Activated CD4-positive, alpha-beta T cell treated with anti-CD3 and anti-CD28 coated beads, Interleukin-2, Interleukin-4, amounts not matched to agents 100 ng/mL and 50 ng/mL, durations not matched to agents 16 hours and 8 hours (primary cell): ENCODE data around the gene CRY1.
A peak's percentile ranks its signal among the peaks of the same experiment; 100 is the strongest.

Experiments used
- DNase-seq: peaks from one replicate; pipeline ENCODE4 v3.0.0-alpha.2; 2020; ENCODE audit warnings: low spot score

CRY1 gene

GRCh38 chr12:107093417-107094182 lies at the start of gene CRY1:
CRY1 (minus strand) TSS chr12:107093549; CDS start chr12:107092961, 588 bp downstream.
- DNase-seq: peak; percentile 92

DNA sequence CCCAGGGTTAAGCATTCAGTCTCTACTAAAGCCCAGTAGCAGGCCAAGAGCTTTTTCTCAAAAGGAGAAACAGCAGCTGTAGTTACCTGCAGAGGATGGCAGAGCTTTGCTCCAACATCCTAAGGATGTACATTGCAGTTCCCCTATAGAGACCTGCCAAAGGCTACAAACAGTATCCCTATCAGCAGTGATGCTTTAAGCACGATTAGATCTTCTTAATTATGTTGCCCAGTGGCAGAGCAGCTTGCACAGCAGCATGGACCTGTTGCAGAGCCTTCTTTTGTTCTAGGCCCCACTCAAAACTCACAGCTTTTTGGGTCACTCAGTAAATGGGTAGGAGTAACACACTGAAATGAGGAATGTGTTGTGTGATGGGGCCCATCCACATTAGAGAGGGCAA lies 46.4 kb upstream of the CRY1 start:
- no peak for DNase-seq

DNA sequence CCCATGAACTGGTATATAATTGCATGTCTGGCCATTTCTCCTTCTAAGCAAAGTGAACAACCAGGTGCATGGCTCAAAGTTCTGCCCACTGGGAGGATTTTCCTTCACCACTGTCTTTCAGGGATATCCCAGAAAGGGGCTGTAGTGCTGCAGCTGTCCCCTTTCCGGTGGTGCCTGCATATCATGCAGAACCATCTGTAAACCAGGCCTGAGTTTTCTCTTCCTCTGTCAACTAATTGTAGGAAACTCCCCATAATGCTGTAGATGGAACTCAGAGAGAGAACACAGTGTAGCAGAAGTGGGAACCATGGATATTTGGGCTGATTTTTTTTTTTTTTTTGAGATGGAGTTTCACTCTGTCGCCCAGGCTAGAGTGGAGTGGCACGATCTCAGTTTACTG lies 45.6 kb upstream of the CRY1 start:
- DNase-seq: no peak

DNA sequence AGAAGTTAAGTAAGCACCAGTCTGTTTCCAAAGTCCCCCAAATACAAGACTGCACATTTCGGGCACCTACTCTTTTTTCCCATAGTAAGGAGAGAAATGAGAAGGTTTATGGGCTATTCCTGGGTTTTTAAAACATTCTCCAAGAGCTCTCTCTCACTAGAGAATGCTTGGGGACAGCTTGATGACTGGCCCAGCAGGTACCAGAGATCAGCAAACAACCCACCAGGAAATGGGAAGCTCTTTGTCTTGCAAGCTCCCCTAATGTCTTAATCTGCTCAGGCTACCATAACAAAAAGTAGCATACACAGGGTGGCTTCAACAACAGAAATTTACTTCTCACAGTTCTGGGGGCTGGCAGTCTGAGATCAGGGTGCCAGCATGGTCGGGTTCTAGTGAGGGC lies 41.8 kb upstream of the CRY1 start:
- DNase-seq: no peak

GRCh38 chr12:107134558-107134957 lies 41.2 kb upstream of the CRY1 start:
- peak; percentile 24 for DNase-seq

DNA sequence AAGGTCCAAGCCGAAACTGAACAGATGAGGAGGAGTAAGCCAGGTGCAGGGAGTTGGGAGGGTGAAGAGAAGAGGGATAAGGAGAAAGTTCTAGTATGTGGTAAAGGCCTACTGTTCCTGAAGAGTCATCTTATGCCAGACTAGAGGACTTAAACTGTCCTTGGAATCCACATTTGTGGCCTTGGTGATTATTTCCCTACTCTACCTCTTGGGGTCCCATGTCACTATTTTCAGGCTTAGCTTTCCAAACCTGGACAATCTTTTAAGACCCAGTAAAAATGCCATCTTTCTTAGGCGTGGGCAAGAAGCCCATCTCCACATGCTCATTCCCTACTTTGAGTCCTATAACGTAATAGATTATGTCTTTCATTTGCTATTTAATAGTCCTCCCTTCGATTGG lies 40.1 kb upstream of the CRY1 start:
- no peak for DNase-seq

DNA sequence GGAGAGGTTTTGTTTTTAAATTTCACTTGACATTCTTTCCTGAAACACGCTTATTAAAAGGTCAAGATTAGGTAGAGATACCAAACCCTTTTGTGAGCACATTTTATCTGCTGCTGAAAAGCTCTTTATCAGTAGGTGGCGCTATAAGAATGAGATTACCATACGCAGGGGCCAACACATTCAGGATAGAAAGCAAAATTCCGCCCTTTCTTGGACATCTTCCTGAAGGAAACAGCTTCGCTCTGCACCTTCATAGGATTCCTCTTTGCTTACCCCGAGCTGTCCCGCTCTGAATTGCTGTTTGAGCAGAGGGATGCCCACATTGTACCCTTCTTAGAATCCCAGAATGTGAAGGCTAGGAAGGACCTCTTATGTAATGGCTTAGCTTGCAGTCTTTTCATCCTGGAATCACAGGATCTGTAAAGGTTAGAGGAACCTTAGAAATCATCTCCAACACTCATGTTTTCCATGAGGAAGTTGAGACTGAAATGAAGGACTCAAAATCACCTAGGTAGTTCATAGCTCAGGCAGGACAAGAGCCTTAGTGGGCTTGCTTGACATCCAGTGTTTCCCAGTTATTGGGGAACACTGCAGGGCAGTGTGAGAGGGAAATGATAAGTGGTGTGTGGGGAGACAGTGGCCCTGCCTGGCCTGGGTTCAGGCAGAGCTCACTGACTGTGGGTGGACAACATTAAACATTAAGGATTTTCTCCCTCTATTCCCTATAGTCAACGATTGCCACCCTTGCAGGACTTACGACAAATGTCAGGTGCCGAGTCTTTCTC lies 38.7 kb upstream of the CRY1 start:
- peak; percentile 55 for DNase-seq

- no peak for DNase-seq
Measured at GRCh38 chr12:107130830-107131611, 37.7 kb upstream of the CRY1 start.

GRCh38 chr12:107129315-107129930 lies 36.1 kb upstream of the CRY1 start:
- DNase-seq: no peak

DNA sequence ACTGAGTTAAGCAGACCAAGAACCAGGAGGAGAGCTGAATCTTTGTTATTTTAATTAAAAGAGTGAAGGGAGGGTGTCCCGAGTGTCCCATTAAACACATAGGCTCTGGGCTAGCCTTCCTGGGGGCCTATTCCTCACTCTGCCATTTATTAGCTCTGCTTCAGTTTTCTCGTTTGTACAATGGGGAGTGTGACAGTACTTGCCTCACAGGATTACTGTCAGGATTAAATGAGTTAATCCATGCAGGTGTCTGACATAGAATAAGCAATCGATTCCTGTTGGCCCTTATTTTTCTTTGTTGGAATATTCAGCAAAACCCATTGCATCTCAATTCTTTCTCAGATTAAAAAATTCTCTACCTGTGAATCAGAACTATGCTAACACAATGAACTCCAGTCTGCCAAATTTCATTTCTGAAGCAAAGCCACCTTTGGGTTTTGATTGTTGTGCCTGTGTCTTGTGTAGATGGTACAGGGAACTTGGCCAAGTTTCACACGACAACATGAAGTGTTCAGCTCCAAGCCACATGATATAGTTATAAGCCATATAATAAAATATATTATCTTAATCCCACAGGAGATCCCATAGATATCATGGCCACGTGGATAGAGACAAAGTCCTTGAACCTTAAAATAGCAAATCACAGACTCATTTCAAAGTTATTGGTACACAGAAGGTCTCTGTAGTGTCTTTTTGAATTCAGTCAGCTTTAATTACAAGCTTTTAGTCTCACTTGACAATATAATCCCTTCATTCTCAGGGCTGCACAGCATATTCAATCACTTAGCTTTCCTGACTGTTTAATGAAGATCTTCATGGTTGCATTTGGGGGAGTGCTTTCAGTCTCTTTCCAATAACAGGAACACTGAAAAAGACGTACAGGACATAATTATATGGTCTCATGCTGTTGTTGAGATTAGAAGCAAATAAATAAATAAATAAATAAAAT lies 34.4 kb upstream of the CRY1 start:
- no peak for DNase-seq

- no peak for DNase-seq
Measured at GRCh38 chr12:107126796-107127481, 33.6 kb upstream of the CRY1 start.

- DNase-seq: no peak
Measured at GRCh38 chr12:107125833-107126232, 32.5 kb upstream of the CRY1 start.

GRCh38 chr12:107122452-107122958 lies 29.2 kb upstream of the CRY1 start:
- DNase-seq: no peak

- DNase-seq: no peak
Measured at GRCh38 chr12:107119091-107119490, 25.7 kb upstream of the CRY1 start.

DNA sequence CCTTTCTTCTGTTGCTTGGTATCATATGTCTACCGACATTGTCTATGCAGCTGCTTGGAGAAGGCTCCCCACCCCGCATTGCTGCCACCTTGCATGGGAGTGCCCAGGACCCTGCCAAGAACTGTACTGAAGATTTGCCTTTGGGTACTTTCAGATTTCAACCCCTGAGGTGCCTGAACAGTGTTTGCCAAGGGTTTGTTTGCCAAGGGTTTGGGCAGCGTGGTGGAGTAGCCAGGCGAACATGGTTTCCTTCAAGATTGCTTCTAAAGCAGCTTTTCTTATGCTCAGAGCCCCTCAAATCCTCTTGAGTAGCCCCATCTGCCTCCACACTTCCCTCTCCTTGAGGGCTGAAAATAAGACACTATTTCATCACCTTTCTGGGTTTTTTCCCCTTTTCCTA lies 25.3 kb upstream of the CRY1 start:
- DNase-seq: no peak

DNA sequence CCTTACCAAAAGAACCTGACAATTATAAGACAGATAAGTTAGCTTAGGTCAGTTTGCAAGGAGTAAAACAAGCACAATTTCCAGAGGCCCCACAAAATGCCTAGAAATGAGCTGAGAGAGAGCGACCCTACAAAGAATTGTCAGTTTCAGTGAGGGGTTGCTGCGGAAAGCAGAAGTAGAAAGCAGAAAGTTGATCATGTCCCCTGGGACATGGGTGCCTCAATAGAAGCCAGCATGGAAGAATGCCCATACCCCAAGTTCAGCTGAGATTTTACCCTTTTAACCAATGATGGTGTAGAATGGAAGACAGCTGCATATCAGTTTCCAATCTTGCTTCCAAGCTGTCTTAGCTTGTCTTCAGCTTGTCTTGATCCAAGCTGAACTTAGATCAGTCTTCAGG lies 21.8 kb upstream of the CRY1 start:
- DNase-seq: no peak

GRCh38 chr12:107111314-107111713 lies 18.0 kb upstream of the CRY1 start:
- DNase-seq: no peak

DNA sequence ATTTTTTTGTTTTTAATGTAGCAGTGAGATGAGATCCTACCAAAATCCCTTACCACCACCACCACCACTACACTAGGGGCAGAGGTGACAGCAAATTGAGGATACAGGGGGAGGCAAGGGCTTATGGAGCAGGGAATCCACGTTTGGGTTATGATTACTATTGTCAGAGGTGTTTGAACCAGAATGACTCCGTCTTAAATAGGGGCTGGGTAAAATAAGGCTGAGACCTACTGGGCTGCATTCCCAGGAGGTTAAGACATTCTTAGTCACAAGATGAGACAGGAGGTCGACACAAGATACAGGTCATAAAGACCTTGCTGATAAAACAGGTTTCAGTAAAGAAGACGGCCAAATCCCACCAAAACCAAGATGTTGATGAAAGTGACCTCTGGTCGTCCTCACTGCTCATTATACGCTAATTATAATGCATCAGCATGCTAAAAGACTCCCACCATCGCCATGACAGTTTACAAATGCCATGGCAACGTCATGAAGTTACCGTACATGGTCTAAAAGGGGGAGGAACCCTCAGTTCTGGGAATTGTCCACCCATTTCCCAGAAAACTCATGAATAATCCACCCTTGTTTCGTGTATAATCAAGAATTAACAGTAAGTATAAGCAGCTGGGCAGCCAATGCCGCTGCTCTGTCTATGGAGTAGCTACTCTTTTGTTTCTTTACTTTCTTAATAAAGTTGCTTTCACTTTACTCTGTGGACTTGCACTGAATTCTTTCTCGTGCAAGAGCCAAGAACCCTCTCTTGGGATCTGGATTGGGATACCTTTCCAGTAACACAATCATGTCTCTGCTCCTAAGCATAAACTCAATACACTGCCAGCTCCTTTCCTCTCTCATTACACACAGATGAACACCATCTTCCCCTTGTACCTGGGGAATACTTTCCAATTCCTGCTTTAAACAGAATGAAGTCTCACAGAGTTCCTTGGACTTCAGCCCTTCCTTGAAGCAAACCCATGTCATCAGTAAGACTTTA lies 16.7 kb upstream of the CRY1 start:
- DNase-seq: no peak

DNA sequence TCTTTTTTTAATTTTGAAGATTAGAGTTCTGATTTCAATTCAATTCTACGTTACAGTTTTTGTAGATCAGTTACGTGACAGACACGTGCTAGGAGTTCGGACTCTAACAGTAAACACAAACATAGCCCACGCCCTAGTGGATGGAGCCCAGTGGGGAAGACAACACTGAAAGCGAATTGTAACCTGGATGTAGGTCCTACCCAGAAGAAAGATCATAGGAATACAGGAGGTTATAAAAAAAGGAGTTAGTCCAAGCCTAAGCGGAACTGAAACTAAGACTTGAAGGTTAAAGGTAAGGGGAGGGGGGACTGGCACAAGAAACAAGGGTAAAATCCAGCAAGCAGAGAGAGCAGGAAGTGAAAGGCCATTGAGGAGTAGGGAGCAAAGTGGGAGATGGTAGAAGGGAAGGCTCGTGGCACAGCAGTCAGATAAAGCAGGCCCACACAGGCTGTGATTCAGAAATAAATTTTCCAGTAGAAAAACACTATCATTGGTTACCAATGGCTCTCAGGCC lies 15.7 kb upstream of the CRY1 start:
- no peak for DNase-seq
